ENCODE data around the gene IL1RL1.

DNA sequence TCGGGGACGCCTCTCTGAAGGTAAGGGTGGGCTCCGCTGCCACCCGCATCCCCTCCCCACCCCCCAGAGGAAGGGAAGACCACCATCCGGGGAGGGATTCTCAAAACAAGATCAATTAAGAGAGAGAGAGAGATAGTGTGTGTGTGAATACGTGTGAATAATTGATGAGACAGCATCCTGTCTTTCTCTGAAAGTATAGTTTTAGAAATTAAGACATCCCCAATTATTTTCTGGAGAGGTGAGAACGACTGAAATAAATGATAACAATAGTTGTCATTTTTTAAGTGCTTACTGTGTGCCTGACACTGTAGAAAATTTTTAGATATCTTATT is 45.0 kb downstream of the IL1RL1 start:
- TF ChIP-seq, protein P1, sequence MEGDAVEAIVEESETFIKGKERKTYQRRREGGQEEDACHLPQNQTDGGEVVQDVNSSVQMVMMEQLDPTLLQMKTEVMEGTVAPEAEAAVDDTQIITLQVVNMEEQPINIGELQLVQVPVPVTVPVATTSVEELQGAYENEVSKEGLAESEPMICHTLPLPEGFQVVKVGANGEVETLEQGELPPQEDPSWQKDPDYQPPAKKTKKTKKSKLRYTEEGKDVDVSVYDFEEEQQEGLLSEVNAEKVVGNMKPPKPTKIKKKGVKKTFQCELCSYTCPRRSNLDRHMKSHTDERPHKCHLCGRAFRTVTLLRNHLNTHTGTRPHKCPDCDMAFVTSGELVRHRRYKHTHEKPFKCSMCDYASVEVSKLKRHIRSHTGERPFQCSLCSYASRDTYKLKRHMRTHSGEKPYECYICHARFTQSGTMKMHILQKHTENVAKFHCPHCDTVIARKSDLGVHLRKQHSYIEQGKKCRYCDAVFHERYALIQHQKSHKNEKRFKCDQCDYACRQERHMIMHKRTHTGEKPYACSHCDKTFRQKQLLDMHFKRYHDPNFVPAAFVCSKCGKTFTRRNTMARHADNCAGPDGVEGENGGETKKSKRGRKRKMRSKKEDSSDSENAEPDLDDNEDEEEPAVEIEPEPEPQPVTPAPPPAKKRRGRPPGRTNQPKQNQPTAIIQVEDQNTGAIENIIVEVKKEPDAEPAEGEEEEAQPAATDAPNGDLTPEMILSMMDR (IDR thresholded peaks at IDR 0.05): no peak
- TF ChIP-seq POLR2AphosphoS5 (IDR thresholded peaks at IDR 0.05; ENCODE audit: low read depth, low read length): no peak
- TF ChIP-seq TCF12 (IDR thresholded peaks at IDR 0.05): no peak

Measured in SK-N-SH (cell line).